NCI-H748 (cell line): ENCODE results near the gene LIM2.

ENCODE experiments used
- DNase-seq: peaks from one replicate; lab custom pipeline; 2025; ENCODE audit not compliant: unreplicated experiment; lab: John Stamatoyannopoulos, UW

Gene LIM2

DNA sequence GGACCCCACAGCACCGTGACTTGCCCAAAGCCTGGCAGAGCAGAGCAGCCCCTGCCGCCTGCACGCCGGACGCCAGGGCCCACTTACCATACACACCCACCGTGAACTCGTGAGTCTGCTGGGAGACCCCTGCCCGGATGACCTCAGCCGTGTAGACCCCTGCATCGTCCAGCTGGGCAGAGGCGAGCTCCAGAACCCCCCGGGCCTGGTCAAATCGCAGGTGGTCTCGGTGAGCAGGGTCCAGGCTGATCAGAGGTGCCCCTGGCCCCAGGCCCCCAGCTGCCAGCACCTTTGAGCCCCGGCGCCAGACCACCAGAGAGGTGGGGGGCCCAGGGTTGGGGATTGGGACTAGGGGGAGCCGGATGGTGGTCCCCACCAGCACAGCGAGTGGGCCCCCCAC is 46.7 kb downstream of the LIM2 start:
- DNase-seq: no peak

GRCh38 chr19:51339687-51340656 is 47.8 kb downstream of the LIM2 start:
- DNase-seq: peak; percentile 47

GRCh38 chr19:51339313-51339686 is 48.5 kb downstream of the LIM2 start:
- peak; percentile 39 for DNase-seq

DNA sequence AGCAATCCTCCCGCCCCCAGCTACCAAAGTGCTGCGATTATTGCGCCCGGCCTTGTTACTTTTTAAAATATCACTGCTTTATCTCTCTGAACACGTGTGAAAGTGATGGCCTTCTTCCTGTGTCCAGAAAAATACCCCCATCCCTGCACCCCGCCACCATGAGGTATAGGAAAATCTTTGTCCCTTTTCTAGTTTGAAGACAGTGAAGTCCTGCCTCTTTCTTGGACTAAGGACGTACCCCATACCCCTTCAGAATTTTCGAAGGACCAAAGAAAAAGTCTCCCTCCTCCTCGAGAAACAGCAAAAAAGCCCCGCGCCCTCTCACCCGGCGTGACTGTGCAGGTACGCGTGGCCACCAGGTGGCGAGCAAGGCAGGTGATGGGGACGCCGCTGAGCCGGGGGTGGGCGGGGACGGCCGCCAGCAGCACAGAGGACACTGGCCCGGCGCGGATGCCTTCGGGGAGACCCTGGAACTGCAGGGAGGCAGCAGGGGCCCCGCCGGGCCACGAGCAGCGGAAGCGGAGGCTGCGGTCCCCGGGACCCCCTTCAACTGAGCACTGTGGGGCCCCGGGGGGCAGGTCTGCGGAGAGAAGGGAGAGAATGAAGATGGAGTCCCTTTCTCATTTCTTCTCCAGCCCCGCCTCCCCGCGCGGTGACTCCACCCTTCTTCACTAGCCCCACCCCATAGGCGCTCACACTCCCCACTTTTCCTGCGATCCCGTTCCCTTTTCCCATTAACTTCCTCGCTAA is 49.0 kb downstream of the LIM2 start:
- peak; percentile 79 for DNase-seq

GRCh38 chr19:51337861-51338562 is 49.8 kb downstream of the LIM2 start:
- no peak for DNase-seq

DNA sequence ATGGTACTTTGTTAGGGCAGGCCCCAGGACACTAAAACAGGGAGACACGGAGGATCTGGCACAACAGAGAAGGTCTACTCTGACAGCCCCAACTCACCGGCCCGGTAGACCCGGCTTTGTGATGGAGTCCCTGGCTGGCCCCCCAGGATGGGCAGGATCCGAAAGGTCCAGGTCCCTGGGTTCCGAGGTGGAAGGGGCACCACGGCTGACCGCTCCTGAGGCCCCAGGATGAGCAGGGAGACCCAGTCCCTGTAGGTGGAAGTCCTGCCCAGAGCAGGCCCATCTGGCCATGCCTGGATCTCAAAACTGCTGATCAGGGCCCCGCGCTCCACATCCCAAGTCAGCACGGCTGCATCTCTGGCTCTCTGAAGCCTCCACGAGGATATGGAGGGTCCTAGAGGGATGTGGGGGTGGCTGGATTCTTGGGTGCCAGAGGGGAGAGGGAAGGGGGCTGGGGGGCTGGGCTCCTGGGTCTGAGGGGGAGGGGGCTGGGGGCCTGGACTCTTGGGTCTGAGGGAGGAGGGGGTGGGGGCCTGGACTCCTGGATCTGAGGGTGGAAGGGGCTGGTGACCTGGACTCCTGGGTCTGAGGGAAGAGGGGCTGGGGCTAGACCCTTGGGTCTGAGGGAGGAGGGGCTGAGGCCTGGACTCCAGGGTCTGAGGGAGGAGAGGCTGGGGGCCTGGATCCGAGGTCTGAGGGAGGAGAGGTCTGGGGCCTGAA is 50.5 kb downstream of the LIM2 start:
- no peak for DNase-seq

DNA sequence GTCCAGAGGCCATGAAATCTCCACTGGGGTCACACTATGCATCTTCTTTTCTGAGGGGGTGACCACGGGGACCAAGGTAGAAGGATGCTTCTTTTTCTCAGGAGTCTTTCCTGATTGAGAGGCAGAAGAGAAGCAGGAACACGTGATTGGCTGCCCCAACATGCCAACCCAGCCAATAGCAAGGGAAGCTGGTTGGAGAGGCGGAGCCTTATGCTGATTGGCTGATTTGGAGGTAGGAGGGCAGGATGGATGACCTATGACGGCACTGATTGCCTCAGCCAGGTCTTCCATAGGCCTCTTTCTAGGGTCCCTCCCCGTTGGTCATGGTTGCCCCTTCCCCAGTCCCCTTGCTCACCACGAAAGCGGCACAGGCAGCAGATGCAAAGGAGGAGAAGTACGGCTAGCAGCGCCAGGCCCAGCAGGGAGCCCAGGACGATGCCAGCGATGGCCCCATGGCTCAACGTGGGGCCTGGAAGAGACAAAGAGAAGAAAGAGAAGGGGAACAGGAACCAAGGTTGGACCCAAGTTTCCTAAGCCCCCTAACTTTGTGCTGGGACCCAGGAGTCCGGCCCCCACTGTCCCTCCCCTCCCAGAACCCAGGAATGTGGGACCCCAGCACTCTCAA is 53.8 kb downstream of the LIM2 start:
- no peak for DNase-seq

- DNase-seq: no peak
These were observed 56.1 kb downstream of the LIM2 start for GRCh38 chr19:51331716-51332115.

- DNase-seq: no peak
These were observed 56.6 kb downstream of the LIM2 start for GRCh38 chr19:51331193-51331592.

DNA sequence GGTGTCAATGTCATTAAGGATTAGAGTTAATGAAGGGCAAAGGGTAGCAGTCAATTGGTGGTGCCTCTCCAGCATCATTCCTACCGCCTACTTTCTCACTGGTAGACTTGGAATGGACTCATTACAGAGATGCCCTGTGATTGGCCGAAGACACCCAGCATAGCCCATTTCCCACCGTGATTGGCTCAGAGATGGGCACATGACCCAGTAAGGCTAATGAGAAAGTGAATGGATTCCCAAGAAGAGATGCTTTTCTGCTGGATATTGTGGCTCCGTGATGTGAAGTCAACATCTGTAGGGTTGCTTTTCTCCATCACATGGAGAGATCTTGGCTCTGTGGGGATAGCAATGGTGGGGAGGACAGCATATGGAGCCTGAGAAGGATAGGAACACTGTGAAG is 57.4 kb downstream of the LIM2 start:
- no peak for DNase-seq
